Fibroblast of the conjunctiva (primary cell): Measurements from ENCODE around the gene LRRTM2.
"Not testable (repeated sequence)": the region's sequence is repeated elsewhere in the genome, so short reads cannot be mapped to it uniquely, and the experiment has no call there.

Experiments used
- DNase-seq: peaks from one replicate; pipeline ENCODE4 v3.0.0-alpha.2; 2010; ENCODE audit warnings: low read depth

The LRRTM2 gene

GRCh38 chr5:138837160-138837559 lies 38.0 kb downstream of the LRRTM2 start:
- DNase-seq: no peak

DNA sequence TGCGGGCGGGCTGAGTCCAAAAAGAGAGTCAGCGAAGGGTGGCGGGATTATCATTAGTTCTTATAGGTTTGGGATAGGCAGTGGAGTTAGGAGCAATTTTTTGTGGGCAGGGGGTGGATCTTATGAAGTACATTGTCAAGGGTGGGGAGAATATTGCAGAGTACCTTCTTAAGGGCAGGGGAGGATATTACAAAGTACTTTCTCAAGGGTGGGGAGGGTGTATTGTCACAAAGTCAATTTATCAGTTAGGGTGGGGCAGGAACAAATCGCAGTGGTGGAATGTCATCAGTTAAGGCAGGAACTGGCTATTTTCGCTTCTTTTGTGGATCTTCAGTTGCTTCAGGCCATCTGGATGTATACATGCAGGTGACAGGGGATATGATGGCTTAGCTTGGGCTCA lies 40.3 kb downstream of the LRRTM2 start:
- not testable (repeated sequence) for DNase-seq

DNA sequence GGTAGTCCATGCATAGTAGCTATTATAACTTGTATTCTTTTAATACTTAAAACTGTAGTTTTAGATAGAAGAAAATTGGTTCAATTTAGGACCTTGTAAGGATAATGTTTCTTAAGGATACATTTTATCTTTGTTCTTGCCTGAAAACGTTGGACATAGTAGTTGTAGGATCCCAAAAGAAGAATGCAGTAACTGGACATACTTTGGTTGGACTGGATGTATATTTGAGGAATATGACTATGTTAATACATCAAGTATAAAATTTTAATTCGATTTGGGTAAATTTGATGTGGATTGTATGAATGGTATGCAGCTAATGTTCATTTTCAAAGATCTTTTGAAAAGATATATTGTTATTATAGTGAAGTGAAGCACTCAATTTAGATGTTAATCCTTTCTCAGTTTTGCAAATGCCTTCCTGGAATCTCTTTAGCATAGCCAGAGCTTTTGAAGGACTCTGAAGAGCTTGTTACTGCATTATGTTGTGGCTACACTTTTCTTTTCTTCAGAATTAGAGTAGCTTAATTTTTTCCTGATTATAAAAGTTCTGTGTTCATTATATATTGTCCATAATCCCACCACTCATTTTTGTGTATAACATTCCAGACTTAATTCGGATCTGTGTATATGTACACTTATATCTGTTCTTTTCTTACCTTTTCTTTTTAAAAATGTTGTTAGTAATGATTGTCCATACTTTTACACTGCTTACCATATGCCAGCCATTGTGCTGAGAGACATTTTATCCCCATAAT lies 41.2 kb downstream of the LRRTM2 start:
- DNase-seq: no peak

GRCh38 chr5:138833080-138833479 lies 42.1 kb downstream of the LRRTM2 start:
- no peak for DNase-seq

DNA sequence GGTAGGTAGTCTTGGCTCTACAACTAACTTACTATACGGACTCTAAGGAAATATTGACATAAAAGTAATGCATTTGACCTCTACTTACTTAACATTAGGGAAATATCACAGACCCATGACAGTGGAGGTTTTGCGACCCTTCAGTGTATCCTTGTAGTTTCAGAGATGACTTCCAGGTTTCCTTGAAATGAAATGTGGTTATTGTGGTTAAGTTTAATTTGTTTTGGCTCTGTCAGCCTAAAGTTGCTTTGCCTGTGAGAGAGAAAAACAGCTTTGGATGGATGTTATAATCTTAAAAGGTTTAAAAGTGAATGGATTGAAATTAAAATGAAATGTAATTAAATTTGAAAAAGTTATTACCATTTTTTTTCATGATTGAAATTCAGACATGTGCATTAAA lies 42.9 kb downstream of the LRRTM2 start:
- no peak for DNase-seq

DNA sequence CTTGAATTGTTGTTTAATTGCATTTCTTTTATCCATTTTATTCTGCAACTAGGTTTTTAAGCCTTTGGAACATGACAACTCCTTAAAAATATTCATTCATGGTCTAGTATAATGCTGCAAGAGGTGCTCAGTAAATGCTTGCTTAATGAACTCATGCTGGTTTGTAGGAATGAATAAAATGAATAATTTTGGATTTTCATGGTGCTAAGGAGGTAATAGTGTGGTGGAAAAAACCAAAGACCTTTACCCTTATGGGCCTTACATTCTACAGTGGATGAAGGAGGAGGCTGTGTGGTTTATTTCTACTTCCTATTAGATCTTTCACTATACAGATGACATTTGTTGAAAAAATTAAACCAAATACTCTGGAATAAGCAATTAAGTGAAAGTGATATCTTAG lies 43.4 kb downstream of the LRRTM2 start:
- DNase-seq: no peak

DNA sequence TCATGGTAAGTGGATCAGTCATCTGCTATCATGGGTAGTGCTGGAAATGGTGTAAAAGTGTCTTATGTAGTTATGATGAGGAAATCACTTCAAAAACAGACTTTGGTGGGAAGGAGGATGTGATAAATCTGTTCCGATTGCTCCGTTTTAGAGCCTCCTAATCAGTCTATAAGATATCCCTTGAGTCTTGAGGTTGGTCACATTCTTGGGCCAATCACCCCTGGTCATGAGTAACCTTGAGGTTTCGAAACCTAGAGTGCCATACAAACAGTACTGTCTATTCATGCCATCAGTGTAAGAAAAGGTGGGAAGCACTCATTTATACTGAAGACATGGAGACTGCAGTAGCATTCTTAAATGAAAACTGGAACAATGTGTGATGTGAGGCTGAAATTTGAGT lies 45.8 kb downstream of the LRRTM2 start:
- DNase-seq: no peak

GRCh38 chr5:138828556-138828955 lies 46.6 kb downstream of the LRRTM2 start:
- DNase-seq: no peak

DNA sequence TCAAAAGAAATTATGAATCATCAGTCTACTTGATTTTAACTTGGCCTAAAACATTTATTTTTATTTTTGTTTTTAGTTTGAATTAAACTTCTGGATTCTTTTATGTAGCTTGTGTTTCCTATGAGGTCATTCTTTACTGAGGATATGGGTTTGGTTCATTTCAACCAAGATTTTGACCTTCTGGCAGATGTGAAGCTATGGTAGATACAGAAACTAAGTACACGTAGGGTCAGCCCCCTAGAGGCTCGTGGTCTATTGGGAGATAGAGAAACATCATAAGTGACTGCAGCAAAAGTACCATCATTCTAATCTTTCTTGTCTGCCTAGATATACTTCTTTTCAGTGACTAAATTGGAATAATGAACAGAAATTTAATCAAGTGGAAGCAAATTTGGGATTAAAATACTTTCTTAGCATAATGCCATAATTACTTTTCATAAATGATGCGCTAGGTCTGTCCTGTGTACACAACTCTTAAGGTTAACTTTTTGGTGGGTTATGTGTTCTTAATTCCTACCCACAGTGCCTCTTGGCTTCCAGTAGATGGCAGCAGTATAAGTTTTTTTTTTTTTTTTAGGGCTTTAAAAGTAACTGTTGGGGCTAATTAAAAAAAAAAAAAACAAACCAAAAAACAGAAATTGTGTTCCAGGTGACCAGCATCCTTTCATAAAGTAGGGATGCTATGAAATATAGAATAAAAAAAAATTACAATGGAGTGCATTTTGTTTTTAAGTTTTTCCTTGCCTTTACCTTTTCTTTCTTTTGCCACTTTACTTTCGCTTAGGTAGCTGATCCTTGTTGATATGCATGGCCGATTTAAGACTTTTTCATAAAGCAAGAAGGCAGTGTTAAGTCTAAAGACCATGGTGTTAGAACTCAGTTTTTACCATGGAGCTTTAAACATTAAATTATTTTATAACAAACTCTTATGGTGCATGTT lies 49.9 kb downstream of the LRRTM2 start:
- DNase-seq: no peak

DNA sequence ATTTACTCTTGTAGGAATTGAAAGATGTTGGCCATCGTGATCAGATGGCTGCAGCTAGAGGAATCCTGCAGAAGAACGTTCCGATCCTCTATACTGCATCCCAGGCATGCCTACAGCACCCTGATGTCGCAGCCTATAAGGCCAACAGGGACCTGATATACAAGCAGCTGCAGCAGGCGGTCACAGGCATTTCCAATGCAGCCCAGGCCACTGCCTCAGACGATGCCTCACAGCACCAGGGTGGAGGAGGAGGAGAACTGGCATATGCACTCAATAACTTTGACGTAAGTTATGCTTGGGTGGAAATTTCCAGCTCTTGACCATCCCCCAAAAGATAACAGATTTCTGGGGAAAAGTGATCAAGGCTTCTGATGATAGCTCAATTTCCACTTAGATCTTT lies 50.6 kb downstream of the LRRTM2 start:
- no peak for DNase-seq

DNA sequence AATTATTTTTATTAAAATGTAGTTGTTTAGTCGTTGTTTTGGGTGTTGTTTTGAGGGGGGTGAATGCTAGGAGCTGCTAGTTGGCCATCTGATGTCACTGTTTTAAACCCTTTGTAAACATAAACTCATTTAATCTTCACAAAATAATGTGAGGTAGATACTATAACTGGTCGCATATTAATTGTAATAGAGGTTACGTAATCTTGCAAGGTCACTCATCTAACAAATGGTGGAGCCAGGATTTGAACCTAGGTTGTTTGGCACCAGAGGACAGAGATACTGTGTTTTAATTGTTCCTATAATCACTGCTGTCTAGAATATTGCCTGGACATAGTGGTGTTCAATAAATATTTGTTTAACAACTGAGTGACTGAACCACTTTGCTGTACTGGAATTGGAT lies 54.4 kb downstream of the LRRTM2 start:
- no peak for DNase-seq

DNA sequence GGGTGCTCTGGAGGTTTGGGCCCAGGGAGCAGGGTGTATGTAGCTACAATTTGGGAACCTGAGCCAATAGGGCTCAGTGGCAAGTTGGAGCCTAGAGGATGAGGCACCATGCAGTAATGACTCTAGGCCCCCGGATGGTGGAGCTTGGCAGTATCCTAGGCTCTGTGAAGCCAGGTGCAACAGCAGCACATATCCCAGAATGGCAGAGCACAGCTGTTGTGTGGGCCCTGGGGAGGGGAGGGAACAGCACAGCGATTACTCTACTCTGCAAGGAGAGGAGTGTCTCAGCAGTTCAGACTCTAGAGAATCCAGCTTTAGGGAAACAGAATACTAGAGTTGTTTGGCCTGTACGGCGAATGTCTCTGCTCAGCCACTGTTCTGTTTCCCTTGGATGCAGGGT lies 56.1 kb downstream of the LRRTM2 start:
- no peak for DNase-seq
